HG02759 (cell line): ENCODE results near the gene FRMD3.

Experiments used
- ATAC-seq: cut with Tn5 transposase; IDR thresholded peaks from one replicate; pipeline ENCODE4 v1.9.1; 2021; ENCODE audit warnings: mild to moderate bottlenecking, moderate library complexity; ENCODE audit not compliant: unreplicated experiment

The FRMD3 gene

GRCh38 chr9:83198371-83198770 lies 339.8 kb downstream of the FRMD3 start:
- ATAC-seq, result no peak

- no peak for ATAC-seq
These were observed 340.6 kb downstream of the FRMD3 start for GRCh38 chr9:83197591-83197990.

GRCh38 chr9:83196946-83197345 lies 341.3 kb downstream of the FRMD3 start:
- no peak for ATAC-seq
